ENCODE data around the gene RIPPLY3.

Gene RIPPLY3

GRCh38 chr21:37006486-37007291, at the start of gene RIPPLY3:
RIPPLY3 (plus strand) TSS chr21:37006702; CDS start chr21:37006773, 71 bp downstream.
- no peak for DNase-seq

GRCh38 chr21:36959020-36959835, 47.3 kb upstream of the RIPPLY3 start:
- no peak for DNase-seq

DNA sequence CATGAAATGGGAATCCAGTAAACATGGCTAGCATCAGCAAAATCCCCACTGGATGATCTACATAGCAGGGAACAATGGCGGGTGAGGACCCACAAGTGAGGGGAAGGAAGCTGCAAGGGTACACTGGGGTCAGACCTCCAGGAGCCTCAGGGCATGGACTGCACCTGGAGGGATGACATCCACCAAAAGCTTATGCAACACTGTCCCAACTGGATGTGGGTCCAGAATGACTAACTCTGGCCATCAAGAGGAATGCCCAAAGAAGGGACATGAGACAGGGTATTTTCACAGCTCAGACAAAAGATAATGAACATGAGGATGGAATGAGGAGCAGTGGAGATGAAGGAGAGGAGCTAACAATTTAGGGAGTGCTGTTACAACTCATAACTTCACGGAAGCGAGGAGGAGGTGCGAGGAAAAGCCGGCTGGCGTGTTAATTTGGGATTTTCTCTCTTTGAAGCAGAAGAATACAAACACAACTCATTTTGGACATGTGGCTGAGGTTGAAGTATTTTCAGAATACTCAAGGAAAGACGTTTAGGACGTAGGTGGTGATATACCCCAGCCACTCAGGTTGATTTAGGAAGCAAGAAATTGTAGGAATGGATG, 45.7 kb upstream of the RIPPLY3 start:
- peak in 1 of 2 donors; percentile 2 for DNase-seq

GRCh38 chr21:36962098-36962780, 44.3 kb upstream of the RIPPLY3 start:
- no peak for DNase-seq

DNA sequence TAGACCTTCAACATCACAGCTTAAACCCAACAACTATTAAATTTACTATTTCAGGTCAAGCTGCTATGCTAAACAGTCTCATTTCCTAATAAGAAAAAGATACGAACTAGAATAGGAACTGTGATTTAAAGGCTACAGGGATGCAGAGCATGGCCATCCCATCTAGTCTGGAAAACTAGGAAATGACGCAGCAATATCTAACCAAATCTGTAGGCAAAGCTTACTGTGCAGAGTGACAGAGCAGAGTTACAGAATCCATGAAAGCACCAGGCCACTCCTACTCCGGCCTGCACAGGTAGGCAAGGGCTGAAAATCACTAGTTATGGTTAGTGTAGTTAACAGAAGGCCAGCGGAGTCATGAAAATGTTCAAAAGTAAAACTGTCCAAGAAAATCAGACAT, 42.1 kb upstream of the RIPPLY3 start:
- DNase-seq, result no peak

DNA sequence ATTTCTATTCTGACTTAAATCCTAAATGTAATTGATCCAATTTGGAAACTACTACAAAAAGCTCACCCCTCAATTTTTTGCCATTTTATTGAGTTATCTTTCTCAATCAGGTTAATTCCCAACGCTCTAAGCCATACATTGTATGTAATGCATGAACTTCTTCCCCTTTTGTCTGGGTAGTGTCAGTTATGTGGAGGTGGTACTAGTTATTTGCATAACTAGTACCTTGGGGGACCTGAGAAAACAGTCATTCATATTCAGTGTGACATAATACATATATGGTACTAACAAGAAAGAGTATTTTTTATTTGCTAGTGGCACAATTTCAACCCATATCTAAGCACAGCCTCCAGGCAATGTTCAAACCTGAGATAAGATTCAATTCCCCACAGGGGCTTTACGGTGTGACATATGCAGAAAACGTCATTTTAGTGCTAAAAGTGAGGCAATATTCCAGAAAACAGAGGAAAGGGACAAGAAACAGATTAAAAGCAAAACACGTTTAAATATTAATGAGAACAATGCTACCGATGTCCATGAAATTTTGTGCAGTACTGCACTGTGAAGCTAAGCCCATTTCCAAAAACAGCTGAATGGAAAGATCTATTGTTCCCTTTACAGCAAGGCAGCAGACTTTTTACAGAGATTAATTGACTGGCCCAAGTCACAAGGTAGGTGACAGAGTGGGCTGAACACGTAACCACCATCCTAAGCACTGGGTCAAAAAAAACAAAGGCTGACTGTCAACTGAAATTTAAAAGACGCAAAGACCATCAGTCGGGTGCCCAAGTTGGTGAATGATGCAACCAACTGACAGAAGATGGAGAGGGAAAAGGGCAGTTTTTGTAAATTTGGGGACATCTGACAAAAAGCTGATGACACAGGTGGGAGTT, 41.4 kb upstream of the RIPPLY3 start:
- DNase-seq, result no peak

DNA sequence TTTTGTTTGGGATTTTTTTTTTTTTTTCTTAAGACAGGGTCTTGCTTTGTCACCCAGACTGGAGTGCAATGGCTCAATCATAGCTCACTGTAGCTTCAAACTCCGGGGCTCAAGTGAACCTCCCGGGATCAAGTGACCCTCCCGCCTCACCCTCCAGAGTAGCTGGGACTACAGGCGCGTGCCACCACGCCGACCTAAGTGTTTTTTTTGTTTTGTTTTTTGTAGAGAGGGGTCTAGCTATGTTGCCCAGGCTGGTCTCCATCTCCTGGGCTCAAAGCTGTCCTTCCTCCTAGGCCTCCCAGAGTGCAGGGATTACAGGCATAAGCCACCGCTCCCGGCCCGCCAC, 40.8 kb upstream of the RIPPLY3 start:
- no peak for DNase-seq

DNA sequence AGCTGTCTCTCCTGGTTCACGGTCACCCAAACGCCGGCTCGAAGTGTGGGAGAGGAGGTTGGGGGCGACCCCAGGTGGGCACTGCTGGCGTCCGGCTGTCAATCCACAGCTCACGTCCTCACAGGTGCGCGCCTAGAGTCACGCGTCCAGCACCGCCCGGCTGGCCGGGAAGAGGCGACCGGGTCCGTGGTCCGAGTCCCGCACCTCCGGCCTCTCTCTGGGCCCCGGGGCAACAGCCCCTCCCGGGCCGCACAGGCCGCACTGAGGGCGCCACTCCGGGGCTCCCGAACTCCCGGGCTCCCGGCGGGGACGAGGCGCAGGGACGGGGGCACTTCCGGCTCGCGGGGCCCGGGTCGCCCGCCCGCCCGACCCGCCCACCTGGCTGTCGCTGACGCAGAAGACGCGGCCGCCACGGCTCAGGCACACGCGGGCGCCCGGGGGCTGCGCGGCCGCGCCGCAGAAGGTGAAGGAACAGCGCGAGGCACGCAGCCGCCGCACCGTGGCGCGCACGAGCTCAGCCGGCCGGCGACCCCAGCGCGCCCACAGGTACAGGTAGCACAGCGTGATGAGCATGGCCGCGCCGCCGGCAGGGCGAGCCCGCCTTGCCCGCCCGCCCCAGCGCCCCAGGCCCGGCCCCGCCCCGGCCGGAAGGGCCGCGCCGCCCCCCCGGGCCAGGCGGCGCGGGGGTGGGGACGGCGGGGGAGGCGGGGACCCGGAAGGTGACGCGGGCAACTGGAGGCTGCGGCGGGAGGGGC, 40.3 kb upstream of the RIPPLY3 start, which contains the start of gene HLCS:
Gene HLCS, minus strand, starts transcription at position 604 of the 755 bp plus-strand sequence. Its CDS starts 31 bp downstream, at position 573.
- peak in 1 of 2 donors; percentile 44 for DNase-seq

DNA sequence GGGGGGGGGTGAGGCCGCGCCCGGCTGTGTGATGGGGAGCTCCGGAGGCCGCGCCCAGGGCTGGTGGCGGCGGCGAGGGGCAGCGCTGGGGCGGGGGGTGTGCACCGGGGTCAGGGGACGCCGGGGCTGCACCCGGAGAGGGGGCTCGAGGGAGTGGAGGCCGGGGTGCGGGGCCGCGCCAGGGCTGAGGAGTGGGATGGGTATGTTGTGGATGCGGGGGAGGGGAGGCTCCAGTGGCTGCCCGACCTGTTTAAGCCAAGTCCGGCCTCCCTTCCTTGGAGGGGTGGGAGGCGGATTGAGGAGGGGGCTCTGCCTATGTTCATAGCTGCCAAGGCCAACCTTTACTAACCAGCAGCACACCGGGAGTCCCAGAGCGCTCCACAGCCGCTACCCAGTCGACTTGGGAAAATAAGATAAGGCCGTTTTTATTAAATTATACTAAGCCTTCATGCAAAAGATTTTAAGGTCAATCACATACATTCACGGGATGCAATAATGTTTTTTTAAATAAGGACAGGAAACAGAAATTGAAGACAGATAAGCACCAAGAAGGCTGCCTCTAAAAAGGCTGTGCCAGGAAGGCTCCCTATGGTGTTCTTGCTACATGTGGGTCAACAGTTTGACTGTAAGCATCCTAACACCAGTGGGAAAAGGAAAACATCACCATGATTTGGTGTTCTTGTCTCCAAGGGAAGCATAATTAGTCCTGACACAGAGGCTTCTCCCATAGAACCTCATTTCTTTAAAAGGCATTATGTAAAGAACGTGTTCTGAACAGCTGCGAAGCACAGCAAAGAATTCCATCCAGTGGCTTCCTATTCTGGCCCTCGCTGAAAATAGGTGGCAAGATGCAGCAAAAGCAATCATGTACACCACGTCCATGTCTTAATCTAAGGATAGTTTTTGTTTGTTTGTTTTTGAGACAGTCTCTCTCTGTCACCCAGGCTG, 39.4 kb upstream of the RIPPLY3 start:
- peak in 1 of 2 donors; percentile 13 for DNase-seq

DNA sequence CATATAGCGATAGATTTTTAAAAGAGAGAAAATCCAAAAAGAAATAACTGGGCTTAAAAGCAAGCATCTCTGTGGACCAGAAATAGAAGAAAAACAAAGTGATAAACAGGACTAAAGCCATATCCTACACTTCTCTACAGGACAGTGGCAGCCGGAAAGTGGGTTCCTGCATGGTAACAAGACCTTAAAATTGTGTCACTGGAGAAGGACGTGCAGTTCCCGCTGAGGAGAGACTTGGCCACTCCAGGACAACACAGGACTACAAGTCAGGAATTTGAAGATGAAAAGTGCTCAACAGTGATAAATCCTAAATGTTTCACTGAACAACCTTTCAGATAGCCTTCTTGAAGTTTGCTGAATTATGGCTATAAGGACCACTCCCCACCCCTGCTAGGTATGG, 38.1 kb upstream of the RIPPLY3 start:
- DNase-seq, result no peak

DNA sequence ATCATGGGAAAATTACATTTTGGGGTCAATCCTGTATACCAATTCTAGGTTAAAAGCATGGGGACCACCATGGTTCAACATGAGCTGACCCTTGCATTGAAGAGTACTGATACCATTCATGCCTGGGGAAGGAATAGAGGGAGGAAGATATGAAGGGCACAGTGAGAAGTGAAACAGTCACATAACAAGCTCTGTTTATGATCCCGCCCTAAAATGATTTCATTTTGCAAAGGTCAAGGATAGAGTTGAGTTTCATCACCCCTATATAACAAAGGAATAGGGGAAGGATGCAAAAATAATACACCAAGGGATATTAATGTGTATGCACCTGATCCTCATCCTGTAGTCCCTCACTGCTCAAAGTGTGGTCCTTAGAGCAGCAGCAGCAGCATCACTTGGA, 37.5 kb upstream of the RIPPLY3 start:
- DNase-seq, result no peak

DNA sequence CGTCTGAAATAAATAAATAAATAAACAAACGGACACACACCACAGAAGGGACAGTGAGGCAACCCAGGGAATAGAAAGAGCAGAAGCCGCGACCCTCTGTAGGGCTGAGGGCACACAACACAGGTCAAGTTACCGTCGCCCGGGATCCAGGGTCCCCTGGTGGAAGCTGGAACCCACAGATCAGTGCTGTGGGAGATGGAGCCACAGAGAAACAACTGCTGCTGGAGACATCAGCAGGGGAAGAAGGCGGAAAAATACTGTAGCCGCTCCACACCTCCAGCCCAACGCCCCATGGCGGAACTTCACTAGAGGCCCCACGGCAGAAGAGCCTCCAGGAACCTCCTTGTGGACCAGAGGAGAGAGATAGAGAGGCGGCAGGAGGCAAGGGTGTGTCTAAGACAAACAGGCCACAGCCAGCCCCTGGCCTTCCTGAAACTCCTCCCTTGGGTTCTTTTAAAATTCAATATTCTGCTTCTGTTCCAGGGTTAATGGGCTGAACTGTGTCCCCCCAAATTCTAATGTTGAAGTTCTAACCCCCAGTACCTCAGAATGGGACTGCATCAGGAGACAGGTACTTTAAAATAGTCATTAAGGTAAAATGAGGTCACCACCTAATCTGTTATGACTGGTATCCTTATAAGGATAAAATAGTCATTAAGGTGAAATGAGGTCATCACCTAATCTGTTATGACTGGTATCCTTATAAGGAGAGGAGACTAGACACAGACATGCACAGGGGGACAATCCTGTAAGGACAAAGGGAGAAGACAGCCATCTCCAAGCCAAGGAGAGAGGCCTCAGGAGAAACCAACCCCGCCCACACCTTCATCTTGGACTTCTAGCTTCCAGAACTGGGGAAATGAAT, 32.3 kb upstream of the RIPPLY3 start:
- no peak for DNase-seq

DNA sequence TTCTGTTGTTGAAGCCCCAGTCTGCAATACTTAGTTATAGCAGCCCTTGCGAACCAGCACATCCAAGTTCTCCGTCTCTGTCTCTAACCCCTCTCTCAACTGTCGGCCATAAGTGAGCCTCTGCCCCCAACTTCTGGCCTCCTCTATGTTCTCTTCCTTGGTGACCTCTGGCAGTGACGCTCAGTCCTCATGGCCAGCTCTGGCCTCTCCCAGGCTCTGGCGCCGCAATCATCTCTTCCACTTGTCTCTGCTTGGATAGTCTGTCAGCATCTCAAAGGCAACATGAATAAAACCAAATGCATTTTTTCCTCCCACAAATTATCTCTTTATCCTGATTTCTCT, 31.7 kb upstream of the RIPPLY3 start:
- DNase-seq, result no peak

DNA sequence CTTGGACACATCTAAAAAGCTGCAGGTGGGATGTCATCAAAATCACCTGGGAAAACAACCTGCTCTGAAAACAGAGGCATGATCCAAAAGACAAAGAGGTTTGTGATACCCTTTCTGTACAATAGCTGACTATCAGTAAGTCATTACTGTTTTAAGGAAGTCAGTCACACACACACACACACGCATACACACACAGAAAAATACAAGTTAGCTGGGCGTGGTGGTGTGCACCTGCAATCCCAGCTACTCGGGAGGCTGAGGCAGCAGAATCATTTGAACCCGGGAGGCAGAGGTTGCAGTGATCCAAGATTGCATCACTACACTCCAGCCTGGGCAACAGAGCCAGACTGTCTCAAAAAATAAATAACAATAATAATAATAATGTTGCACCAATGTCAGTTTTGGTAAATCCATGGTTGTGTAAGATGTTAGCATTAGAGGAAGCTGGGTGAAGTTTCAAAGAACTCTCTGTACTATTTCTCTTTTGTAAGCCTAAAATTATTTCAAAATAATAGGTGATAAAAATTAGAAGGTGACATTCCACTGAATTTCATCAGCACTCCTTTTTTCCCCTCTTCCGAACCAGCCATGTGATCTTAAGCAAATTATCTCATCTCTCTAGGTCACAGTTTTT, 30.2 kb upstream of the RIPPLY3 start:
- no peak for DNase-seq

DNA sequence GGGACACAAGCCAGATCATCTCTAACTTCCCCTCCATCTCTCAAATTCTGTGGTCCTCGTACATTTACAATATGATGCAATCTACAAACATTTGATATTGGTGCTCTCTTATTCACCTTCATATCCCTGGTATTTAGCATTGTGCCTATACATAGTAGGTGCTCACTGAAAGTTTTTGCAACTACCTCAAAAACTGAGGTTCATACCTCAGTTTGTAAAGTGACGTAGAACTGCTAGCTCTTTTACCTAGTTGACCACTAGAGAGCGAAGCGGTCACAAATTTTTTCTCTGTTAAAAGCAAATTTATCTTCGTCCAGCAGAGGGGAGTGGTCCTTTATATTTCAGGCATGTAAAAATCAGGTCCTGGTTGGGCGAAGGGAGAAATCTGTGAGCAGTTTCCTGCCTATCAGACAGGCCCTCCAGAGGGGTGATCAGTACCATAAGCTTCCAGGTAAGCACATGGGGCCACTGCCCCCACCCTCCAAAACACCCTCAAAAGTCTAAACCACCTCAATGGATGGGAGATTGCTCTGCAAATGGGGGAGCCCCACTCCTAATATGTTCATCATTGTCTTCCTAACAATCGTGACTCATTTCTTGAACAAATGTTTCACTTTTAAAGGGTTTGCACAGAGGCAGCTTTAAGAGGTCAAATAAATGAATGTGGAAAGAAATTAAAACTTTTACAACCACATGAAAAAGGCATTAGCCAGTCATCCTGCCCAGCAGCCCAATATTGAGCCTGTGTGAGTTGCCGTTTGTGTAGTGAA, 29.4 kb upstream of the RIPPLY3 start:
- peak in 1 of 2 donors; percentile 47 for DNase-seq

GRCh38 chr21:36980280-36981048, 26.0 kb upstream of the RIPPLY3 start:
- no peak for DNase-seq

GRCh38 chr21:36981049-36981391, 25.5 kb upstream of the RIPPLY3 start:
- no peak for DNase-seq
